HepG2 (cell line): Measurements from ENCODE around the gene MTFR1L. TPM values are rescaled to one million over a fixed set of nuclear protein-coding genes. Genes with fewer than 3 reads are reported as not detected.

Source experiments
- ARNTL ChIP-seq: sonication (generic); formaldehyde crosslinking; IDR thresholded peaks from 2 replicates; pipeline ENCODE4 v1.4.0; 2020; ENCODE audit warnings: mild to moderate bottlenecking, missing genetic modification reagents
- RARA ChIP-seq: IDR thresholded peaks from 2 replicates; pipeline ENCODE4 v1.6.1; 2016; ENCODE audit warnings: missing genetic modification reagents, missing compliant biosample characterization
- THAP11 ChIP-seq: IDR thresholded peaks from 2 replicates; pipeline ENCODE4 v1.6.1; 2016; ENCODE audit warnings: missing biosample characterization, missing genetic modification reagents
- THAP9 ChIP-seq: sonication (generic); formaldehyde crosslinking; IDR thresholded peaks from 2 replicates; pipeline ENCODE4; 2020; ENCODE audit warnings: missing genetic modification reagents, mild to moderate bottlenecking, borderline replicate concordance
- ZNF331 ChIP-seq: sonication (generic); formaldehyde crosslinking; IDR thresholded peaks from 2 replicates; pipeline ENCODE4 v1.4.0; 2020; ENCODE audit warnings: missing genetic modification reagents
- ZNF580 ChIP-seq: IDR thresholded peaks from 2 replicates; pipeline ENCODE4 v1.6.1; 2016; ENCODE audit warnings: low read depth, borderline replicate concordance
- ZNF678 ChIP-seq: sonication (generic); formaldehyde crosslinking; IDR thresholded peaks from 2 replicates; pipeline ENCODE4 v1.4.0; 2020; ENCODE audit warnings: mild to moderate bottlenecking, missing genetic modification reagents
- ZNF850 ChIP-seq: sonication (generic); formaldehyde crosslinking; conservative IDR thresholded peaks from 2 replicates; pipeline ENCODE4 v1.9.0; 2021; ENCODE audit warnings: mild to moderate bottlenecking, missing genetic modification reagents
- polyA plus RNA-seq, 8 experiments: library from polyadenylated mRNA; depleted of rRNA in 3 of 8; stranded (reverse) in 7 of 8; unstranded in 1 of 8; fragments of >200 nt; fragmentation: Illumina TruSeq in 4 of 8; extraction: Trizol in 4 of 8; gene quantifications; 2 replicates each; pipeline versions ENCODE4 v1.2.1 to v1.2.3, GENCODE V29; 2011 to 2016; ENCODE audit warnings: low read depth in 4 of 8, missing spikeins in 1 of 8, mixed read lengths in 1 of 8; ENCODE audit not compliant: insufficient read depth in 1 of 8
- total RNA-seq, 5 experiments: library from RNA; depleted of rRNA; stranded (reverse); fragments of >200 nt; fragmentation: Illumina TruSeq; extraction: Trizol; gene quantifications; 2 replicates each; pipeline ENCODE4 v1.2.3, GENCODE V29; 2016; ENCODE audit warnings: low read depth in 1 of 5
- TF ChIP-seq, protein P1 (sequence below): sonication (generic); formaldehyde crosslinking; IDR thresholded peaks from 2 replicates; pipeline ENCODE4 v1.4.0; 2020; ENCODE audit warnings: missing genetic modification reagents, low read depth, mild to moderate bottlenecking, borderline replicate concordance
- TF ChIP-seq, protein P2 (sequence below): sonication (generic); formaldehyde crosslinking; IDR thresholded peaks from 2 replicates; pipeline ENCODE4 v1.4.0; 2020; ENCODE audit warnings: missing genetic modification reagents
- TF ChIP-seq, protein P3 (sequence below): sonication (generic); formaldehyde crosslinking; IDR thresholded peaks from 2 replicates; pipeline ENCODE4 v1.4.0; 2020; ENCODE audit warnings: mild to moderate bottlenecking, missing genetic modification reagents, borderline replicate concordance
- TF ChIP-seq, protein P4 (sequence below): IDR thresholded peaks from 2 replicates; pipeline ENCODE4 v1.4.0; 2020; ENCODE audit warnings: mild to moderate bottlenecking, missing genetic modification reagents

MTFR1L gene
- total and polyA plus RNA-seq, 2 of the 13 experiments (the other 11 are each of a cell fraction or from before 2014, with no cell fraction given), result 38.0 to 55.7 TPM

DNA sequence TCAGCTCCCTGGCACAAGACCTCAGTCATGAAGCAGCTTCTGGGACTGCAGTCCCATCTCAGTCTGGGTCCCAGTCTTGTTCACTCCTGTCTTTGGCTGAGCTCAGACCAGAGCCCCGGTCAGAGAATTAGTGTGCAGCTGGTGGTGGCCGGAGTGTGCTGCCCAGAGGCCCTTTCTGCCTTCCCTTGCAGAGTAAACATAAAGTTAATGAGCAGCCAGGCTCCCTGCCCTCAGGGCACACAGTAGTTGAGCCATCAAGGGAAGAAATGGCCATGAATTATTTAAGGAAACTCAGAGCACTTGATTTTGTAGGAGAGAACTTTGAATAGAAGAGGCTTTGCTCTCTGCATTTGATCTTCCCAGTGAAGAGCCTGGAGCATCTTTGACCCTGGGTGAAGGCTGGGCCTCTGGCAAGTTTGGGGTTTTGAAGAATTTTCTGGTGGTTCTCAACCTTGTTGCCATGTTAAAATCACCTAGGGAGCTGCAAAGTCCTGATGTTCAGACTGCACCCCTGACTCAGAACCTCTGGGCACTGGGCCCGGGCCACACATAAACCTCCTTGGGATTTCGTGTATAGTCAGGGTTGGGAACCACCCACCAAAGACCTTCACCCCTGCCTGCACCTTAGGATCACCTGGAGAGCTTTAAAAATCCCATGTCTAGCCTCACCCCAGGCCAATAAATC, 46.2 kb upstream of the MTFR1L start (continued):
- TF ChIP-seq ZNF580 (CRISPR knock-in tag) (0 out of 2 replicates have a peak, but pooled peaks have one; percentile 37), ZNF678 (CRISPR knock-in tag) (no peak), THAP11 (CRISPR knock-in tag) (peak; percentile 32; the same call in 1 of the 2 replicates), ZNF850 (no peak), THAP9 (CRISPR knock-in tag) (no peak), ARNTL (0 out of 2 replicates have a peak, but pooled peaks have one; percentile 24), ZNF331 (CRISPR knock-in tag) (peak; percentile 59; the same call in 1 of the 2 replicates), RARA (CRISPR knock-in tag) (0 out of 2 replicates have a peak, but pooled peaks have one; percentile 30)
- TF ChIP-seq, protein P1, sequence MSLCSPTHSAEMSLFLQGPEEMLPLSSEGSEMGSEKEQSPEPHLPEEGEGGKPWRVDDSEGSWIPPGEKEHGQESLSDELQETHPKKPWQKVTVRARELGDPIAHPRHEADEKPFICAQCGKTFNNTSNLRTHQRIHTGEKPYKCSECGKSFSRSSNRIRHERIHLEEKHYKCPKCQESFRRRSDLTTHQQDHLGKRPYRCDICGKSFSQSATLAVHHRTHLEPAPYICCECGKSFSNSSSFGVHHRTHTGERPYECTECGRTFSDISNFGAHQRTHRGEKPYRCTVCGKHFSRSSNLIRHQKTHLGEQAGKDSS (CRISPR knock-in tag), result peak; percentile 82
- TF ChIP-seq, protein P2, sequence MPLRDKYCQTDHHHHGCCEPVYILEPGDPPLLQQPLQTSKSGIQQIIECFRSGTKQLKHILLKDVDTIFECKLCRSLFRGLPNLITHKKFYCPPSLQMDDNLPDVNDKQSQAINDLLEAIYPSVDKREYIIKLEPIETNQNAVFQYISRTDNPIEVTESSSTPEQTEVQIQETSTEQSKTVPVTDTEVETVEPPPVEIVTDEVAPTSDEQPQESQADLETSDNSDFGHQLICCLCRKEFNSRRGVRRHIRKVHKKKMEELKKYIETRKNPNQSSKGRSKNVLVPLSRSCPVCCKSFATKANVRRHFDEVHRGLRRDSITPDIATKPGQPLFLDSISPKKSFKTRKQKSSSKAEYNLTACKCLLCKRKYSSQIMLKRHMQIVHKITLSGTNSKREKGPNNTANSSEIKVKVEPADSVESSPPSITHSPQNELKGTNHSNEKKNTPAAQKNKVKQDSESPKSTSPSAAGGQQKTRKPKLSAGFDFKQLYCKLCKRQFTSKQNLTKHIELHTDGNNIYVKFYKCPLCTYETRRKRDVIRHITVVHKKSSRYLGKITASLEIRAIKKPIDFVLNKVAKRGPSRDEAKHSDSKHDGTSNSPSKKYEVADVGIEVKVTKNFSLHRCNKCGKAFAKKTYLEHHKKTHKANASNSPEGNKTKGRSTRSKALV, result 0 out of 2 replicates have a peak, but pooled peaks have one; percentile 28
- TF ChIP-seq, protein P3, sequence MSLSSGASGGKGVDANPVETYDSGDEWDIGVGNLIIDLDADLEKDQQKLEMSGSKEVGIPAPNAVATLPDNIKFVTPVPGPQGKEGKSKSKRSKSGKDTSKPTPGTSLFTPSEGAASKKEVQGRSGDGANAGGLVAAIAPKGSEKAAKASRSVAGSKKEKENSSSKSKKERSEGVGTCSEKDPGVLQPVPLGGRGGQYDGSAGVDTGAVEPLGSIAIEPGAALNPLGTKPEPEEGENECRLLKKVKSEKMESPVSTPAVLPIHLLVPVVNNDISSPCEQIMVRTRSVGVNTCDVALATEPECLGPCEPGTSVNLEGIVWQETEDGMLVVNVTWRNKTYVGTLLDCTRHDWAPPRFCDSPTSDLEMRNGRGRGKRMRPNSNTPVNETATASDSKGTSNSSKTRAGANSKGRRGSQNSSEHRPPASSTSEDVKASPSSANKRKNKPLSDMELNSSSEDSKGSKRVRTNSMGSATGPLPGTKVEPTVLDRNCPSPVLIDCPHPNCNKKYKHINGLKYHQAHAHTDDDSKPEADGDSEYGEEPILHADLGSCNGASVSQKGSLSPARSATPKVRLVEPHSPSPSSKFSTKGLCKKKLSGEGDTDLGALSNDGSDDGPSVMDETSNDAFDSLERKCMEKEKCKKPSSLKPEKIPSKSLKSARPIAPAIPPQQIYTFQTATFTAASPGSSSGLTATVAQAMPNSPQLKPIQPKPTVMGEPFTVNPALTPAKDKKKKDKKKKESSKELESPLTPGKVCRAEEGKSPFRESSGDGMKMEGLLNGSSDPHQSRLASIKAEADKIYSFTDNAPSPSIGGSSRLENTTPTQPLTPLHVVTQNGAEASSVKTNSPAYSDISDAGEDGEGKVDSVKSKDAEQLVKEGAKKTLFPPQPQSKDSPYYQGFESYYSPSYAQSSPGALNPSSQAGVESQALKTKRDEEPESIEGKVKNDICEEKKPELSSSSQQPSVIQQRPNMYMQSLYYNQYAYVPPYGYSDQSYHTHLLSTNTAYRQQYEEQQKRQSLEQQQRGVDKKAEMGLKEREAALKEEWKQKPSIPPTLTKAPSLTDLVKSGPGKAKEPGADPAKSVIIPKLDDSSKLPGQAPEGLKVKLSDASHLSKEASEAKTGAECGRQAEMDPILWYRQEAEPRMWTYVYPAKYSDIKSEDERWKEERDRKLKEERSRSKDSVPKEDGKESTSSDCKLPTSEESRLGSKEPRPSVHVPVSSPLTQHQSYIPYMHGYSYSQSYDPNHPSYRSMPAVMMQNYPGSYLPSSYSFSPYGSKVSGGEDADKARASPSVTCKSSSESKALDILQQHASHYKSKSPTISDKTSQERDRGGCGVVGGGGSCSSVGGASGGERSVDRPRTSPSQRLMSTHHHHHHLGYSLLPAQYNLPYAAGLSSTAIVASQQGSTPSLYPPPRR (CRISPR knock-in tag), result 0 out of 2 replicates have a peak, but pooled peaks have one; percentile 19
- TF ChIP-seq, protein P4, sequence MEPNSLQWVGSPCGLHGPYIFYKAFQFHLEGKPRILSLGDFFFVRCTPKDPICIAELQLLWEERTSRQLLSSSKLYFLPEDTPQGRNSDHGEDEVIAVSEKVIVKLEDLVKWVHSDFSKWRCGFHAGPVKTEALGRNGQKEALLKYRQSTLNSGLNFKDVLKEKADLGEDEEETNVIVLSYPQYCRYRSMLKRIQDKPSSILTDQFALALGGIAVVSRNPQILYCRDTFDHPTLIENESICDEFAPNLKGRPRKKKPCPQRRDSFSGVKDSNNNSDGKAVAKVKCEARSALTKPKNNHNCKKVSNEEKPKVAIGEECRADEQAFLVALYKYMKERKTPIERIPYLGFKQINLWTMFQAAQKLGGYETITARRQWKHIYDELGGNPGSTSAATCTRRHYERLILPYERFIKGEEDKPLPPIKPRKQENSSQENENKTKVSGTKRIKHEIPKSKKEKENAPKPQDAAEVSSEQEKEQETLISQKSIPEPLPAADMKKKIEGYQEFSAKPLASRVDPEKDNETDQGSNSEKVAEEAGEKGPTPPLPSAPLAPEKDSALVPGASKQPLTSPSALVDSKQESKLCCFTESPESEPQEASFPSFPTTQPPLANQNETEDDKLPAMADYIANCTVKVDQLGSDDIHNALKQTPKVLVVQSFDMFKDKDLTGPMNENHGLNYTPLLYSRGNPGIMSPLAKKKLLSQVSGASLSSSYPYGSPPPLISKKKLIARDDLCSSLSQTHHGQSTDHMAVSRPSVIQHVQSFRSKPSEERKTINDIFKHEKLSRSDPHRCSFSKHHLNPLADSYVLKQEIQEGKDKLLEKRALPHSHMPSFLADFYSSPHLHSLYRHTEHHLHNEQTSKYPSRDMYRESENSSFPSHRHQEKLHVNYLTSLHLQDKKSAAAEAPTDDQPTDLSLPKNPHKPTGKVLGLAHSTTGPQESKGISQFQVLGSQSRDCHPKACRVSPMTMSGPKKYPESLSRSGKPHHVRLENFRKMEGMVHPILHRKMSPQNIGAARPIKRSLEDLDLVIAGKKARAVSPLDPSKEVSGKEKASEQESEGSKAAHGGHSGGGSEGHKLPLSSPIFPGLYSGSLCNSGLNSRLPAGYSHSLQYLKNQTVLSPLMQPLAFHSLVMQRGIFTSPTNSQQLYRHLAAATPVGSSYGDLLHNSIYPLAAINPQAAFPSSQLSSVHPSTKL (CRISPR knock-in tag), result peak; percentile 65
